Smooth muscle cell (in vitro differentiated cells): ENCODE results near the gene C18orf63. TPM values are rescaled to one million over a fixed set of nuclear protein-coding genes. Genes with fewer than 3 reads are reported as not detected.

Experiments
- DNase-seq: peaks from one replicate; lab custom pipeline; 2025; ENCODE audit not compliant: unreplicated experiment; lab: John Stamatoyannopoulos, UW
- H2AFZ ChIP-seq: fragments of 200-600 bp; sonication (generic); 2 replicates; pipeline ENCODE4 v1.6.0; 2016; ENCODE audit warnings: antibody characterized with exemption, low read depth, mild to moderate bottlenecking
- H3F3A ChIP-seq: fragments of 200-600 bp; sonication (generic); 2 replicates; pipeline ENCODE4 v1.6.0; 2017; ENCODE audit warnings: antibody characterized with exemption, low read depth
- H3K27ac ChIP-seq: fragments of 200-600 bp; sonication (generic); 2 replicates; pipeline ENCODE4 v1.5.1; 2016; ENCODE audit warnings: low read depth, mild to moderate bottlenecking
- H3K27me3 ChIP-seq: fragments of 200-600 bp; sonication (generic); 2 replicates; pipeline ENCODE4 v1.6.1; 2016; ENCODE audit warnings: low read depth, mild to moderate bottlenecking
- H3K36me3 ChIP-seq: fragments of 200-600 bp; sonication (generic); 2 replicates; pipeline ENCODE4 v1.5.1; 2016; ENCODE audit warnings: low read depth
- H3K4me1 ChIP-seq: fragments of 200-600 bp; sonication (generic); 2 replicates; pipeline ENCODE4 v1.5.1; 2016; ENCODE audit warnings: low read depth
- H3K4me2 ChIP-seq: fragments of 200-600 bp; sonication (generic); 2 replicates; pipeline ENCODE4 v1.6.0; 2016; ENCODE audit warnings: mild to moderate bottlenecking
- H3K4me3 ChIP-seq: fragments of 200-600 bp; sonication (generic); 2 replicates; pipeline ENCODE4 v1.5.1; 2016; ENCODE audit warnings: mild to moderate bottlenecking
- H3K79me2 ChIP-seq: fragments of 200-600 bp; sonication (generic); 2 replicates; pipeline ENCODE4 v1.6.0; 2016; ENCODE audit warnings: low read depth, mild to moderate bottlenecking
- H3K9ac ChIP-seq: fragments of 200-600 bp; sonication (generic); 2 replicates; pipeline ENCODE4 v1.6.0; 2016; ENCODE audit warnings: low read depth
- H3K9me3 ChIP-seq: fragments of 200-600 bp; sonication (generic); replicated peaks from 2 replicates; pipeline ENCODE4 v1.5.1; 2016; ENCODE audit warnings: low read depth
- H4K20me1 ChIP-seq: fragments of 200-600 bp; sonication (generic); 2 replicates; pipeline ENCODE4 v1.6.0; 2016; ENCODE audit warnings: low read depth
- CTCF ChIP-seq: fragments of 200-600 bp; sonication (generic); IDR thresholded peaks from 2 replicates; pipeline ENCODE4 v1.5.1; 2017; ENCODE audit warnings: borderline replicate concordance, mild to moderate bottlenecking, antibody characterized with exemption; ENCODE audit not compliant: insufficient read depth, poor library complexity, severe bottlenecking
- WGBS: methylation state at CpG from one replicate; pipeline ENCODE4 v1.1.7; 2016; ENCODE audit warnings: low lambda C conversion rate; 5-methylcytosine and 5-hydroxymethylcytosine counted together
- polyA plus RNA-seq: library from polyadenylated mRNA; unstranded; fragments of >200 nt; fragmentation: Nextera tagmentation; extraction: Ambion mirVana; gene quantifications from 2 replicates; pipeline ENCODE4 v1.2.1, GENCODE V29; 2016
- total RNA-seq: library from RNA; depleted of rRNA; stranded (reverse); fragments of >200 nt; gene quantifications from 2 replicates; pipeline ENCODE4 v1.2.3, GENCODE V29; 2014

The C18orf63 gene
- total and polyA plus RNA-seq, 2 experiments from 2014 or later, result not detected

GRCh38 chr18:74268933-74269620 lies 46.6 kb upstream of the C18orf63 start:
- Histone ChIP-seq H3K79me2 (peaks cover 37% of the 10 kb centered on the region), H3K9me3 (no peaks in the 10 kb centered on the region), H3K27ac (no peak overlapping the region), H4K20me1 (no peaks in the 10 kb centered on the region), H2AFZ (no peak overlapping the region), H3K9ac (no peak overlapping the region), H3K4me2 (no peak overlapping the region), H3K36me3 (no peaks in the 10 kb centered on the region), H3K27me3 (no peaks in the 10 kb centered on the region), H3K4me3 (no peak overlapping the region), H3F3A (no peaks in the 10 kb centered on the region), H3K4me1 (no peaks in the 10 kb centered on the region)
- no peak for DNase-seq
- TF ChIP-seq CTCF, result no peak
- WGBS, result 70% methylated on average over 11 of the region's 11 CpGs

- Histone ChIP-seq H4K20me1 (no peaks in the 10 kb centered on the region), H3K4me2 (no peak overlapping the region), H3K79me2 (peaks cover 54% of the 10 kb centered on the region), H3K27ac (no peak overlapping the region), H3K9me3 (no peaks in the 10 kb centered on the region), H3K36me3 (no peaks in the 10 kb centered on the region), H3K4me1 (no peaks in the 10 kb centered on the region), H2AFZ (no peak overlapping the region), H3K9ac (no peak overlapping the region), H3F3A (no peaks in the 10 kb centered on the region), H3K27me3 (no peaks in the 10 kb centered on the region), H3K4me3 (no peak overlapping the region)
- no peak for TF ChIP-seq CTCF
- WGBS, result 88% methylated on average over 3 of the region's 3 CpGs
- no peak for DNase-seq
Observed at GRCh38 chr18:74271635-74272034, 44.0 kb upstream of the C18orf63 start.

GRCh38 chr18:74273394-74273793 lies 42.2 kb upstream of the C18orf63 start:
- TF ChIP-seq CTCF, result no peak
- Histone ChIP-seq H3K4me2 (no peak overlapping the region), H3K36me3 (no peaks in the 10 kb centered on the region), H3K4me3 (no peak overlapping the region), H3F3A (no peaks in the 10 kb centered on the region), H3K9me3 (no peaks in the 10 kb centered on the region), H3K27ac (no peak overlapping the region), H3K79me2 (peaks cover 57% of the 10 kb centered on the region), H3K27me3 (no peaks in the 10 kb centered on the region), H3K4me1 (no peaks in the 10 kb centered on the region), H3K9ac (no peak overlapping the region), H2AFZ (no peak overlapping the region), H4K20me1 (no peaks in the 10 kb centered on the region)
- WGBS, result 95% methylated on average over 3 of the region's 3 CpGs
- DNase-seq, result no peak

- Histone ChIP-seq H3K27me3 (no peaks in the 10 kb centered on the region), H3K79me2 (peaks cover 69% of the 10 kb centered on the region), H3K9me3 (no peaks in the 10 kb centered on the region), H3K4me1 (no peaks in the 10 kb centered on the region), H3K4me3 (no peak overlapping the region), H3K4me2 (no peak overlapping the region), H3F3A (no peaks in the 10 kb centered on the region), H4K20me1 (no peaks in the 10 kb centered on the region), H3K27ac (no peak overlapping the region), H2AFZ (no peak overlapping the region), H3K36me3 (no peaks in the 10 kb centered on the region), H3K9ac (no peak overlapping the region)
- no peak for TF ChIP-seq CTCF
- 67% methylated on average over 4 of the region's 4 CpGs for WGBS
- DNase-seq, result no peak
Observed at GRCh38 chr18:74274700-74275099, 40.9 kb upstream of the C18orf63 start.
